ENCODE results near the gene GSTT4.
"Not testable (repeated sequence)": the region's sequence is repeated elsewhere in the genome, so short reads cannot be mapped to it uniquely, and the experiment has no call there.

Gene GSTT4

GRCh38 chr22:24024354-24024753 lies 19.1 kb upstream of the GSTT4 start:
- DNase-seq (ENCODE audit: low read depth) = no peak

DNA sequence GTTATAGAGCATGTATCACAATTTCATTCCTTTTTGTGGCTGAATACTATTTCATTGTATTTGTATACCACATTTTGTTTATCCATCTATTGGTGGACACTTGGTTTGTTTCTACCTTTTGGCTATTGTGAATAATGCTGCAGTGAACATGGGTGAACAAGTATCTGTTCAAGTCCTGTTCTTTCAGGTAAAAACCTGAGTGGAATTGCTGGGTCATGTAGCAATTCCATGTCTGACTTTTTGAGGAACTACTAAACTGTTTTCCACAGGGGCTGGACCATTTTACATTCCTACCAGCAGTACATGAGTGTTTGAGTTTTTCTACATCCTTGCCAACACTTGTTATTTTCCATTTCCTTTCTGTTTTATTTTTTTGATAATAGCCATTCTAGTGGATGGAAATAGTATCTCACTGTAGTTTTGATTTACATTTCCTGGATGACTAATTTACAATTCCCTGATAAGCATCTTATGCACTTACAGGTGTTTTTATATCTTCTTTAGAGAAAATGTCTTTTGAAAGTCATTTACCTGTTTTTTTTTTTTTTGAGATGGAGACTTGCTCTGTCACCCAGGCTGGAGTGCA lies 18.0 kb upstream of the GSTT4 start:
- DNase-seq (ENCODE audit: low read depth) = no peak

DNA sequence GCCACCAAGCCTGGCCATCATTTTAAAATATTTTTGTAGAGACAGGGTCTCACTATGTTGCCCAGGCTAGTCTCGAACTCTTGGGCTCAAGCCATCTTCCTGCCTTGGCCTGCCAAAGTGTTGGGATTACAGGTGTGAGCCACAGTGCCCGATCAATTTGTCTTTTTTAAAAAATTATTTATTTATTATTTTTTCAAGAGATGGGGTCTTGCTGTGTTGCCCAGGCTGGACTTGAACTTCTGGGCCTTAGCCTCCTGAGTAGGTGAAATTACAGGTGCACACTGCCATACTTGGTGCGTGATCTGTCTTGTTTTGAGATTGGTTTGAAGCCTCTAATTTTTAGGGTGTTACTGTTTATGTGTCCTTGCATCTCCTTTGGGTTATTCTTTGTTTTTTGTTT lies 16.1 kb upstream of the GSTT4 start:
- DNase-seq (ENCODE audit: low read depth) = no peak

GRCh38 chr22:24016156-24016555 lies 10.9 kb upstream of the GSTT4 start:
- DNase-seq (ENCODE audit: low read depth) = no peak

- DNase-seq (ENCODE audit: low read depth) = no peak
Observed at GRCh38 chr22:24011735-24012068, 6.4 kb upstream of the GSTT4 start.

DNA sequence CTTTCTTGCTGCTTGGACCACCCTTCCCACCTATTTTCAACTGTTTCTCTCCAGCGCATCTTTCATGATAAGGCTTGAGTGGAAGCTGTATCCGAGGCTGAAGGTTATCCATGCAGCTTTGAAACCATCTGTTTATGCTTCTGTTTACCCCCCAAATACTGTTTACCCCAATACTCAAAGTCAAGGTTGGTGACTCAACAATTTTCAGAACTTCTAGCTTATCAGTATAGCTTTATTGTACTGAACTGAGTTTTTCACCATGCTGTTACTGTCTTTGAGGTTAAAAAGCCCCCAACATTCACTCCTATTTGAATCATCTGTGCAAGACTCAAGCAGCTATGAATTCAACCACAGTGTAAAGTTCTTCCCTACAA lies 4.8 kb upstream of the GSTT4 start:
- no peak for DNase-seq (ENCODE audit: low read depth)

DNA sequence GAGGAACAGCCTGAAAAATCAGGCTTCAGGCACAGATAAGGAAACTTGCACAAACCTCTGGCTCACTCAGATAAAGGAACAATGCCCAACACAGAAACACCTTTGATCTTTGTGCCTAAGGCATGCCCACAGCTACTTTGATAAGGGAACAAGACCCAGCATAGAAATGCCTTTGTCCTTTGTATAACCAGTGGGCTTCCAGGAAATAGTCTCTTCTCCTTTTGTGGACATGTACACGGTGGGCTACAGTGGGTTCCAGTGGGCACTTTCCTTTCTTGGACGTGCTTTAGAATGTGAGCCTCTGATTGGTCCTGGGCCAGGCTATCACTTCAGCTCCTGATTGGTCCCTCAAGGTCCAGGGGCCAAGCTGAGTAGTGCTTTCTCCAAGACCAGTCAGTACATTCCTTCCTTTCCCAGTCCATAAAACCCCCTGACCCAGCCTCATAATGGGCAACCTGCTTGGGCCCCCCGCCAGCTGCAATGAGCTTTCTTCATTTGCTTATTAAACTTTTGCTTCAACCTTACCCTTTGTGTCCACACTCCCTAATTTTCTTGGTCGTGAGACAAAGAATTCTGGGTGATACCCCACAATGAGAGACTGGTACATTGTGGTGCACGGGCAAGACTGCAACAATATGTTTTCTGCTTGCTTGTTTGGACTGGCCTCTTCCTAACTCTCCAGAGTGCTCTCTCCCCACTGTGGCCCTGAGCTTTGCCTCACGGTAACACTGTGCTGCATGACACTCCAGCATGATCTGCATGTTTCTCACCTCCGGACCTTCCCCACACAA lies 4.2 kb upstream of the GSTT4 start:
- no peak for DNase-seq (ENCODE audit: low read depth)

GRCh38 chr22:24008381-24009226 lies 3.4 kb upstream of the GSTT4 start:
- no peak for DNase-seq (ENCODE audit: low read depth)

DNA sequence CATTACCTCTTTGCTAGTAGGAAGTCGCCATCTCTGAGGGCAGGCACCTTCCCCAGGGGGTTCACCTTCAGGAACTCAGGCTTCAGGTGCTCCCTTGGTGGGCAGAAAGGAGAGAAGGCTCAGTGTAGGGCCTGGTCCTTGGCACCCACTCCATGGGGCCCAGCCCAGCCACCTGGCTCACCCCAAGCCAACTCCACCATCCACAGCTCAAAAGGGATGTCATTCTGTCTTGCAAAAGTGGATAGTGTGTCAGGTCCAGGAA lies 2.7 kb upstream of the GSTT4 start:
- no peak for DNase-seq (ENCODE audit: low read depth)

DNA sequence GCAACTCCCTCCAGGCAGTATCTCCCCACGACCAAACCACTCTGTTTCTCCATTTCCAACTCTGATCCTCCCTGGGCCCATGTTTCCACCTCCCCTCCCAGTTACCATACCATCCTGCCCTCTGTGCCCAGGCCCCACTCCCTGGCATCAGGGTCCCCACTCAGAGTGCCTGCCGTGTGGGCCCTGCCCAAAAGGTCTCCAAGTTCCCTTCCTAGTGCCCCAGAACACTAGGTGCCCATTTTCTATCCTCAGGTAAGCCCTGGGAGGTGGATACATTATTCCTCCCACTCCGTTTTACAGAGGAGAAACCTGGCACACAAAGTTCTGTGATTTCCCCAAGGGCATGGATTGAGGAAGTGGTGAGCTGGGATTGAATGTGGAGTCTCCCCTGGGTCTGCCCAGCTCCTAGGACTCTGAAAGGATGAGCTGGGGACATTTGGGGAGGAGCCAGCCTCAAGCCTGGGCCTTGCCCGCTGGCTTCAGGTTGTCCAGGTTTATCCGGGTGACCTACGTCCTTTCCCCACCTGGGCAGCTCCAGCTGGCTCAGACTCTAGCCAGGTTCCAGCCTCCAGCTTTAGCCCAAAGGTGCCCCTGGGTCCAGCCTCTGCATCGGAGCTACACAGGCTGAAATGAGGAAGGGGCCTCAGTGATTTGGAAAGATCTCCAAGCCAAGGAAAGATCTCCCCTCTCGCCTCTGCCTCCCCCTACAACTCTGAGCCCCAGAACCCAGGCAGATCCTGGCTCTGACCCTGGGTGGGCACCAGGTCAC lies 2.2 kb upstream of the GSTT4 start:
- DNase-seq (ENCODE audit: low read depth) = no peak

- no peak for DNase-seq (ENCODE audit: low read depth)
Observed at GRCh38 chr22:24006914-24007214, 1.6 kb upstream of the GSTT4 start.

GRCh38 chr22:24006207-24006913 lies 1.1 kb upstream of the GSTT4 start:
- no peak for DNase-seq (ENCODE audit: low read depth)

GRCh38 chr22:24003887-24004286 lies 1.4 kb downstream of the GSTT4 start:
- DNase-seq (ENCODE audit: low read depth) = no peak

DNA sequence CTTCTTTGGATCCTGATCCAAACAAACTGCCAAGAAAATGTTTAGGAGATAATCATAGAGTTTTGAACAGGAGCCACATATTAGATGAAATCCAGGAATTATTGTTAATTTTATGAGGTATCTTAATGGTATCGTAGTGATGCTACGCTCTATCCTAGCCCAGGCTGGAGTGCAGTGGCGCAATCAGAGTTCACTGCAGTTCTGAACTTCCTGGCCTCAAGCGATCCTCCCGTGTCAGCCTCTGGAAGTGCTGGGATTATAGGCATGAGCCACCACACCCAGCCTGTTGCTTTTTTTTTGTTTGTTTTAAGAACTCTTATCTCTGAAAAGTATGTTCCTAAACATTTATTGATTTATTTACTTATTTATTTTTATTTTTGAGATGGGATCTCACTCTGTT lies 2.4 kb downstream of the GSTT4 start:
- DNase-seq (ENCODE audit: low read depth) = no peak

GRCh38 chr22:24002272-24002671 lies 3.0 kb downstream of the GSTT4 start:
- no peak for DNase-seq (ENCODE audit: low read depth)

DNA sequence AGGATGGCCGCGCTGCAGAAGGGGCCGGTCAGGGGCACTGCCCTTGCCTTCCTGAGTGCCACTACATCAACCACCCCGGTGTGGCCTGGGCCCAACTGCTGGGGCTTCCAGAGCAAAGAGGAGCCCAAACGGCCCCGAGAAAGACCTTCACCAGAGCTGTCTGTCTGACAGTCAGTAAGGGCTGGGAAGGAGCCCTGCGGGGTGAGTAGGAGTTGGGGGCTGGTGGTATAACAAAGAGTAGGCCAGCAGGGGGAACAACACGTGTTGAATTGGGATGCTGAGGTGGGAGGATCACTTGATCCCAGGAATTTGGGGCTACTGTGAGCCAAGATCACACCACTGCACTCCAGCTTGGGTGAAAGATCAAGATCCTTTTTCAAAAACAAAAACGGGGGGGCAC lies 3.9 kb downstream of the GSTT4 start:
- no peak for DNase-seq (ENCODE audit: low read depth)

DNA sequence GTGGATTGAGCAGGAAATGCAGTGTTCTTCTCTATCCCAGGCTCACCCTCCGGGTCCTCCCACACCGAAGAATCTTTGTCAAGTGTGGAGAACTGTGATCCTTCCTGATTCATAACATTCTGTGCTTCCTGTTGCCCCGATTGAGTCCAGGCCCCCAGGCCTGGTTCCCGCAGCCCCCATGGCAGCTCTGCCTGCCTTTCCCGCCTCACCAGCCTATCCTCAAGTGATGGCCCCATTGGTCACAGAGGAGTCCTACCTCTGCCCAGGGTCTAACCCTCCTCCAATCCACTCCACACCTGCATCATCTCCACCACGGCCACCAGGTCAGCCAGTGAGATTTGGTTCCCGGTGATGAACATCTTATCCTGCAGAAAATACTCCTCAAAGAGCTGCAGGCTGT lies 5.5 kb downstream of the GSTT4 start:
- not testable (repeated sequence) for DNase-seq (ENCODE audit: low read depth)

DNA sequence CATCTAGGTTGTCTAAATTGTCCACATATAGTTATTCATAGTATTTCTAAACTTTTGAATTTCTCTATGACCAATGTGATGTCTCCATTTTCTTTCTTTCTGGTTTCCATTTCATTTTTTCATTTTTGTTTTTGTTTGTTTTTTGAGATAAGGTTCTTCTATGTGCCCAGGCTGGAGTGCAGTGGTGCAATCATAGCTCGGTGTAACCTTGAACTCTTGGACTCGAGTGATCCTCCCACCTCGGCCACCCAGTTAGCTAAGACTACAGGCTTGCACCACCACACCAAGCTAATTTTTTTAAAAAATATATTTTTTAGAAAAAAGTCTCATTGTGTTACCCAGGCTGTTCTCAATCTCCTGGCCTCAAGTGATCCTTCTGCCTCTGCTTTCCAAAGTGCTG lies 8.2 kb downstream of the GSTT4 start:
- DNase-seq (ENCODE audit: low read depth) = no peak

DNA sequence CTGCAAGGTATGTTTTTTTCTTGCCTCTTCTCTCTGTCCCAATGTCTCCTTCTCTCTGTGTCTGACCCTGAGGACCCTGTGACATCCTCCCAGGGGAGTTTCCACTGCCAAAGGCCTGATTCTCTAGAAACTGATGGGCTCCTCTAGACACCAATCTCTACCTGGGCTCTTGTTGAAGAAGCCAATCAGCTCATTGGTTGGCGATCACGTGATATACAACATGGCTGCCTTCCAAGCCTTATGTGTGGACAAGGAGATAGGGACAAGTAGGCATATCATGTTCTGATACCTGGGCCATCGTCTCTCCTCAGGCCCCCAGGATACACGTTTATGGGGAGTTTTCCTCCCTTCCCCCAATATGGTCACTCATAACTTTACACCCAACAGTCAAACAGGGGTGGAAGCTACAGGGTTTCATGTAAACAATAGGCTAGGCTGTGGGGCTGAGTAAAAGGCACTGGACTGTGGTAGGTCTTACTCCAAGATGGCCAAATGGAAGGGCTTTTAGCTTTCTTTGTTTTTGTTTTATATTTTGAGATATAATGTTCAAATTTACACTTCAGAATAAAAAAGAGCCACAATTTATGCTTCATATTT lies 11.6 kb downstream of the GSTT4 start:
- not testable (repeated sequence) for DNase-seq (ENCODE audit: low read depth)

- not testable (repeated sequence) for DNase-seq (ENCODE audit: low read depth)
Observed at GRCh38 chr22:23993080-23993479, 12.2 kb downstream of the GSTT4 start.

GRCh38 chr22:23989583-23990244 lies 15.5 kb downstream of the GSTT4 start:
- not testable (repeated sequence) for DNase-seq (ENCODE audit: low read depth)

All from activated T-helper 1 cell treated with Interleukin-2 at 50 U/mL for 16 hours (primary cell).